Esophagus squamous epithelium (tissue), 4 donors: Measurements from ENCODE around the gene SULT6B1.

Experiments
- CTCF ChIP-seq, 6 experiments: fragments of 450-650 bp in 4 of 6; fragments of 200-600 bp in 2 of 6; sonication (generic) in 2 of 6; IDR thresholded peaks; one replicate each; pipeline ENCODE4 v1.5.1; 2016 to 2019; ENCODE audit warnings: antibody characterized with exemption in 6 of 6, mild to moderate bottlenecking in 4 of 6, moderate library complexity in 4 of 6
- POLR2A ChIP-seq, 4 donors: fragments of 450-650 bp; IDR thresholded peaks; one replicate each; pipeline ENCODE4 v1.6.1; 2017; ENCODE audit warnings: antibody characterized with exemption in 4 of 4, mild to moderate bottlenecking in 4 of 4, moderate library complexity in 3 of 4

GRCh38 chr2:37132914-37133313 lies 55.6 kb downstream of the SULT6B1 start:
- TF ChIP-seq POLR2A (IDR thresholded peaks at IDR 0.05) (no peak), CTCF (IDR thresholded peaks at IDR 0.05) (no peak)
